GM12865 (cell line): Measurements from ENCODE around the gene POLR3A.

Experiments used
- DNase-seq: peaks from one replicate; pipeline ENCODE4 v3.0.0; 2010; ENCODE audit warnings: low read depth
- H3K4me3 ChIP-seq: 2 replicates; pipeline ENCODE4 v1.5.1; 2011; ENCODE audit warnings: mild to moderate bottlenecking, low read depth, low read length, control low read depth
- TF ChIP-seq, protein P1 (sequence below): IDR thresholded peaks from 2 replicates; pipeline ENCODE4 v1.5.1; 2011; ENCODE audit warnings: low read length, control low read depth, low read depth, inconsistent platforms; ENCODE audit not compliant: insufficient read depth; ENCODE audit errors: missing control alignments

The POLR3A gene

DNA sequence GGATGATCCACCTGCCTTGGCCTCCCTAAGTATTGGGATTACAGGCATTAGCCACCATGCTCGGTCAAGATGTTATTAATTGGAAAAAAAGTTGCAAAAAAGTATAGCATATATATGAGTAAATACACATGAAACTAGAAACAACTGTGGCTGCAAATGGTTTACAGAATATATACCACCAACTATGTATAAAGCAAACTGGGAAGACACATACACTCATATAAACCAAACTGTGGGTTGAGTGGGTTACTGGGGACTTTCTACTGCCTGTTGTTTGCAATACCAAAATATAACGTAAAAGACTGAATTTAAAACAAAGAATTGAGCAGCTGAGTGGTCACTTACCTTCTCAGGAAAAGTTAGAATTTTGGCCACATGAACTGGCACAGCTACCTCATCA, 8.1 kb downstream of the POLR3A start:
- no peak overlapping the region for H3K4me3 ChIP-seq
- no peak for DNase-seq
- TF ChIP-seq, protein P1, sequence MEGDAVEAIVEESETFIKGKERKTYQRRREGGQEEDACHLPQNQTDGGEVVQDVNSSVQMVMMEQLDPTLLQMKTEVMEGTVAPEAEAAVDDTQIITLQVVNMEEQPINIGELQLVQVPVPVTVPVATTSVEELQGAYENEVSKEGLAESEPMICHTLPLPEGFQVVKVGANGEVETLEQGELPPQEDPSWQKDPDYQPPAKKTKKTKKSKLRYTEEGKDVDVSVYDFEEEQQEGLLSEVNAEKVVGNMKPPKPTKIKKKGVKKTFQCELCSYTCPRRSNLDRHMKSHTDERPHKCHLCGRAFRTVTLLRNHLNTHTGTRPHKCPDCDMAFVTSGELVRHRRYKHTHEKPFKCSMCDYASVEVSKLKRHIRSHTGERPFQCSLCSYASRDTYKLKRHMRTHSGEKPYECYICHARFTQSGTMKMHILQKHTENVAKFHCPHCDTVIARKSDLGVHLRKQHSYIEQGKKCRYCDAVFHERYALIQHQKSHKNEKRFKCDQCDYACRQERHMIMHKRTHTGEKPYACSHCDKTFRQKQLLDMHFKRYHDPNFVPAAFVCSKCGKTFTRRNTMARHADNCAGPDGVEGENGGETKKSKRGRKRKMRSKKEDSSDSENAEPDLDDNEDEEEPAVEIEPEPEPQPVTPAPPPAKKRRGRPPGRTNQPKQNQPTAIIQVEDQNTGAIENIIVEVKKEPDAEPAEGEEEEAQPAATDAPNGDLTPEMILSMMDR = no peak

DNA sequence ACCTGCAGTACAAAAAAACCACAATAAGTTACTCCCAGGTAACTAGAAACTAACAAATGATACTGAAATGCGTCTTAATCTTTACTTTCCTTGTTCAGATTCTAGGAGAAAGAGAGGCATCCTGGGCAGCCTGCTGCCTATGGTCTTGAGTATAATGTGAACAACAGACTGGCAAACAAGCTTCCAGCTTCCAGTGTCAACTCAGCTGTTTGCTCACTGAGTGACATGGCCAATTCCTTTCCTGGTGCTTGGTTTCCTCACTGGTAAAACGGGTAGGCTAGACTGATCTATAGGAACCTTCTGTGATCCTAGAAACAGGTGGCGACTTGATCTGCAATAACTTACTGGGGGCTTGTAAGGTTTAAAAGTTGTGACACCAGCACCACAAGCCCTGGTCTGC, 10.1 kb downstream of the POLR3A start:
- TF ChIP-seq, protein P1 = no peak
- DNase-seq = no peak
- no peak overlapping the region for H3K4me3 ChIP-seq

DNA sequence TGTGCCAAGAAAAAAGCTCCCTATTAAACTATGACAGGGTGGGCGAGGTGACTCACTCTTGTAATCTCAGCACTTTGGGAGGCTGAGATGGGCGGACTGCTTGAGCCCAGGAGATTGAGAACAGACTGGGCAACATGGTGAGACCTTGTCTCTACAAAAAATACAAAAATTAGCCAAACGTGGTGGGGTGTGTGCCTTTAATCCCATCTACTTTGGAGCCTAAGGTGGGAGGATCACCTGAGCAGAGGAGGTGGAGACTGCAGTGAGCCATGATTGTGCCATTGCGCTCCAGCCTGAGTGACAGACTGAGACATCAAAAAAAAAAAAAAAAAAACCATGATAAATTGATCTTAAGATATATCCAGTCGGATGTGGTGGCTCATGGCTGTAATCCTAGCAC, 11.5 kb downstream of the POLR3A start:
- TF ChIP-seq, protein P1 = no peak
- no peak overlapping the region for H3K4me3 ChIP-seq
- no peak for DNase-seq

DNA sequence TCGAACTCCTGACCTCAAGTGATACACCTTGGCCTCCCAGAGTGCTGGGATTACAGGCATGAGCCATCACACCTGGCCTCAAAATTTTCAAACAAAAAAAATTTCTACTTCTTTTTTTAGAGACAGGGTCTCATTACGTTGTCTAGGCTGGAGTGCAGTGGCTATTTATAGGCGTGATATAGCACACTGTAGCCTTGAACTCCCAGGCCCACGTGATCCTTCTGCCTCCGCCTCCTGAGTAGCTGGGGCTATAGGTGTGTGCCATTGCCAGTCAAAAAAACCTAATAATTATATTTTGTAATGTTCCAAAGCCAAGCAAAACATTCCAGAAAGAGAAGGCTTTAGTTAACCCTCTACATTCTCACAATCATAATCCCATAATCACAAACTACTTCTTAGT, 13.8 kb downstream of the POLR3A start:
- DNase-seq = no peak
- TF ChIP-seq, protein P1 = no peak
- H3K4me3 ChIP-seq = no peak overlapping the region

- no peak for DNase-seq
- no peak overlapping the region for H3K4me3 ChIP-seq
- TF ChIP-seq, protein P1 = no peak
Observed at GRCh38 chr10:78013564-78013963, 15.8 kb downstream of the POLR3A start.

GRCh38 chr10:78011065-78011464, 18.2 kb downstream of the POLR3A start:
- TF ChIP-seq, protein P1 = no peak
- no peak overlapping the region for H3K4me3 ChIP-seq
- no peak for DNase-seq

DNA sequence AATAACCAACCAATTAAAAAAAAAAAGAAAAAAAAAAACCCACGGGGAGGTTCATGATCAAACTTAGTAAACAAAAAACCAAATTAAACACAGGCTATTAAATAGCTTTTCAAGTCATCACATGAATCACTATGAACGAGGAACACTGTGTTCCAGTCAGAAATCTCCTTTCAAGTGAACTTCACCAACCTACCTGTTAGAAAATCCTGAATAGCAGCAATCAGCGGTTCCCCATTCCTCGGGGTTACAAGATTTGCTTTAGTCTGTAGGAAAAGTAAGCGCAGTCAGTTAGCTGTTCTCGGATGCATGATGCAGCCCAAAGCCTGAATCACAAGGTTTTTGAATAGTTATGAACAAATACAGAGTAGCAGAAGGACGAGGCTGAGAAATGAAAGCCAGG, 19.0 kb downstream of the POLR3A start:
- TF ChIP-seq, protein P1 = no peak
- H3K4me3 ChIP-seq = no peak overlapping the region
- no peak for DNase-seq
